Endothelial cell of umbilical vein (primary cell): Measurements from ENCODE around the gene USP46.

Experiments used
- EZH2 ChIP-seq: IDR thresholded peaks from 2 replicates; pipeline ENCODE4 v1.6.1; 2012; ENCODE audit warnings: borderline replicate concordance, low read depth, mild to moderate bottlenecking, moderate library complexity, low read length, inconsistent platforms; ENCODE audit not compliant: severe bottlenecking
- FOS ChIP-seq: IDR thresholded peaks from 2 replicates; pipeline ENCODE4 v1.6.1; 2011; ENCODE audit warnings: mild to moderate bottlenecking, low read length, moderate library complexity, borderline replicate concordance; ENCODE audit not compliant: insufficient read depth

GRCh38 chr4:52552778-52553177, 106.3 kb downstream of the USP46 start:
- TF ChIP-seq EZH2 (no peak), FOS (no peak)
